Measurements from ENCODE around the gene ANAPC4. TPM values are rescaled to one million over a fixed set of nuclear protein-coding genes. Genes with fewer than 3 reads are reported as not detected.
"Not testable (repeated sequence)": the region's sequence is repeated elsewhere in the genome, so short reads cannot be mapped to it uniquely, and the experiment has no call there.

Gene ANAPC4
- 12.2 TPM for total RNA-seq
- long read RNA-seq, transcript ANAPC4-210 (29 exons, 2,599 nt), result minor isoform, 6 of 39 reads
- long read RNA-seq, transcript ANAPC4-201 (29 exons, 2,685 nt), result major isoform, 18 of 39 reads
- long read RNA-seq, partial matches to known transcripts, result 1 of 39 reads
- long read RNA-seq, other reads (novel, unspliced or antisense), result 14 of 39 reads

GRCh38 chr4:25376754-25377571 is at the start of gene ANAPC4:
TSS of gene ANAPC4 (plus strand) at chr4:25377263. CDS start at chr4:25377428, 165 bp downstream.
- Histone ChIP-seq H3K9me3 (replicated peaks) (peaks cover 5% of the 10 kb centered on the region), H3K36me3 (peaks cover 16% of the 10 kb centered on the region), H3K27ac (replicated peaks) (peak within 1 kb of the TSS; percentile 83), H3K4me3 (peak within 1 kb of the TSS; percentile 99), H3K4me1 (peaks cover 27% of the 10 kb centered on the region), H3K27me3 (ENCODE audit: low read depth) (no peaks in the 10 kb centered on the region)
- intact Hi-C loops (cut with micrococcal nuclease), result no loop called here
- TF ChIP-seq CTCF (IDR thresholded peaks at IDR 0.05; ENCODE audit: borderline replicate concordance), result peak; percentile 27
- DNase-seq, result peak; percentile 98

GRCh38 chr4:25328463-25328862 is 48.6 kb upstream of the ANAPC4 start:
- intact Hi-C loops (cut with micrococcal nuclease); H3K4me1 ChIP-seq; H3K9me3 ChIP-seq (replicated peaks); H3K27ac ChIP-seq (replicated peaks); H3K27me3 ChIP-seq (ENCODE audit: low read depth); H3K36me3 ChIP-seq; H3K4me3 ChIP-seq; DNase-seq: not testable (repeated sequence)

- Histone ChIP-seq H3K27ac (replicated peaks) (no peak overlapping the region), H3K27me3 (ENCODE audit: low read depth) (no peaks in the 10 kb centered on the region), H3K4me1 (peaks cover 10% of the 10 kb centered on the region), H3K36me3 (peaks cover 10% of the 10 kb centered on the region), H3K4me3 (no peak overlapping the region), H3K9me3 (replicated peaks) (no peaks in the 10 kb centered on the region)
- intact Hi-C loops (cut with micrococcal nuclease), result no loop called here
- no peak for DNase-seq
- no peak for TF ChIP-seq CTCF (IDR thresholded peaks at IDR 0.05; ENCODE audit: borderline replicate concordance)
Measured at GRCh38 chr4:25330335-25330734, 46.7 kb upstream of the ANAPC4 start.

- Histone ChIP-seq H3K4me1 (peaks cover 10% of the 10 kb centered on the region), H3K9me3 (replicated peaks) (no peaks in the 10 kb centered on the region), H3K27ac (replicated peaks) (no peak overlapping the region), H3K4me3 (peak overlapping the region; percentile 9), H3K36me3 (peaks cover 10% of the 10 kb centered on the region), H3K27me3 (ENCODE audit: low read depth) (no peaks in the 10 kb centered on the region)
- no peak for TF ChIP-seq CTCF (IDR thresholded peaks at IDR 0.05; ENCODE audit: borderline replicate concordance)
- DNase-seq, result no peak
- intact Hi-C loops (cut with micrococcal nuclease), result no loop called here
Measured at GRCh38 chr4:25330905-25331808, 45.9 kb upstream of the ANAPC4 start.

- H3K36me3 ChIP-seq, result peaks cover 4% of the 10 kb centered on the region
- no peak for TF ChIP-seq CTCF (IDR thresholded peaks at IDR 0.05; ENCODE audit: borderline replicate concordance)
- H3K27me3 ChIP-seq (ENCODE audit: low read depth), result no peaks in the 10 kb centered on the region
- intact Hi-C loops (cut with micrococcal nuclease), result no loop called here
- H3K4me3 ChIP-seq, result no peak overlapping the region
- H3K27ac ChIP-seq (replicated peaks), result no peak overlapping the region
- no peak for DNase-seq
- no peaks in the 10 kb centered on the region for H3K4me1 ChIP-seq
- H3K9me3 ChIP-seq (replicated peaks), result no peaks in the 10 kb centered on the region
Measured at GRCh38 chr4:25343671-25344070, 33.4 kb upstream of the ANAPC4 start.
